HG02840 (cell line): ENCODE data around the gene TBC1D12.
"Not testable (repeated sequence)": the region's sequence is repeated elsewhere in the genome, so short reads cannot be mapped to it uniquely, and the experiment has no call there.

Experiments
- ATAC-seq: cut with Tn5 transposase; IDR thresholded peaks from one replicate; pipeline ENCODE4 v1.9.1; 2021; ENCODE audit warnings: mild to moderate bottlenecking, moderate library complexity, moderate number of reproducible peaks; ENCODE audit not compliant: unreplicated experiment, low FRiP score

TBC1D12 gene

DNA sequence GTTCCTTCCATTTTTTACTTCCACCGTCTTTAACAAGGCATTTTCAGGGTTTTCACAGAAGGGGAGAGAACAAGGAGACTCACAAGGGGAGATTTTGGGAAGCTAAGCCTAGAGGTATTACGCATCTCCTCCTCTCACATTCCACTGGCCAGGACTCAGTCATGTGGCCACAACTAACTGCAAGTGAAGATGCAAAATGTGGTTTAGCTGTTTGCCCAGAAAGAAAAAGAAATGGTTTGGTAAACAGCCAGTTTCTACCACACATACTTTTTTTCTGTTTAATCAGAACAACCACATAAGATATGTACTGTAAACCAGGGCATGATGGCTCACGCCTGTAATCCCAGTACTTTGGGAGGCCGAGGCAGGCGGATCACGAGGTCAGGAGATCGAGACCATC lies 121.8 kb downstream of the TBC1D12 start:
- ATAC-seq, result no peak

DNA sequence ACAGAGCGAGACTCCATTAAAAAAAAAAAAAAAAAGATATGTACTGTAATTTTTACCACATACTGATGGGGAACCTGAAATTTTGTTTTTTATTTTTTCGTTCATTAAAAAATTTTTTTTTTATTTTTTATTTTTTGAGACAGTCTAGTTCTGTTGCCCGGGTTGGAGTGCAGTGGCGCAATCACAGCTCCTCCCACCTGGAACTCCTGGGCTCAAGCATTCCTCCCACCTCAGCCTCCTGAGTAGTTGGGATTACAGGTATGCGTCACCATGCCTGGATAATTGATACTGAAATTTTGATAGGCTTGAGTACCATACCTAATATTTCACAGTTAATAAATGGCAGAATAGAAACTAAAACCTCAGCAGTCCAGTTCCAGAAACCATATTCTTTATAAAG lies 122.4 kb downstream of the TBC1D12 start:
- no peak for ATAC-seq

DNA sequence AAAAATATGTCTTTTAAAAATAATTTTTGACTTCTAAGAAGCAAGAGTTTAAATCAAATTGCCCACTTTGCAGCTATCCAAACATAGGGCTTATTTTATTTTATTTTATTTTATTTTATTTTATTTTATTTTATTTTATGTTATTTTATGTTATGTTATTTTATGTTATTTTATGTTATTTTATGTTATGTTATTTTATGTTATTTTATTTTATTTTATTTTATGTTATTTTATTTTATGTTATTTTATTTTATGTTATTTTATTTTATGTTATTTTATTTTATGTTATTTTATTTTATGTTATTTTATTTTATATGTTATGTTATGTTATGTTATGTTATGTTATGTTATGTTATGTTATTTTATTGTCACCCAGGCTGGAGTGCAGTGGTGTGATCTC lies 129.2 kb downstream of the TBC1D12 start:
- not testable (repeated sequence) for ATAC-seq

DNA sequence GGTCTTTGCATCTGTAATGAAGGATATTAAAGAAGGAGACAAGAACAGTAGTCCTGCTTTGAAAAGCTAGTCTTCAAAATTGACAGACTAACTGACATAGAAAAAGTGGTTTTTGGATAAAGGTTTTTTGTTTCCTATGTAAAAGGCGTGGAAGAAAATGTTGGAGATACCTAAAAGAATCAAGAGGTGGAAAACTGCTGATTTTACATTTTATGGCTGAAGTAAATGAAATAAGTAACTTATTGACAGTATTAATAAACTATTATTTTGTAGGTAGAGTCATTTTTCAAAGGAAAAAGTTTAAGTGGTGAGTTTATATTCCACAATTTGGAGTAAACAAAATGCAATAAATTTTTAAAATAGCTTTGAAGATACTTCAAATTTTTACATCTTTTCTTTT lies 130.7 kb downstream of the TBC1D12 start:
- ATAC-seq, result no peak

DNA sequence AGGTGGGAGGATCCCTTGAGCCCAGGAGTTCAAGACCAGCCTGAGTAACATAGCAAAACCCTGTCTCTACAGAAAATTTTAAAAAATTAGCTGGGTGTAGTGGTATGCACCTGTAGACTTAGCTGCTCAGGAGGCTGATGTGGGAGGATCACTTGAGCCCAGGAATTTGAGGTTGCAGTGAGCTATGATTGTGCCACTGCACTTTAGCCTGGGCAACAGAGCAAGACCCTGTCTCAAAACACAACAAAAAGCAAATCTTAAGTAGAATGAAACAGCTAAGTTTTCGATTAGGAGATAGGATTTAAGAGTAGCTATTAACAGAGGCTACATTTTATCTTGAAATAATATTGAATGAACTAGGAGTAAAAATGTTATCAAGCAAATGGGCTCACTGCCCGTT lies 139.9 kb downstream of the TBC1D12 start:
- not testable (repeated sequence) for ATAC-seq

DNA sequence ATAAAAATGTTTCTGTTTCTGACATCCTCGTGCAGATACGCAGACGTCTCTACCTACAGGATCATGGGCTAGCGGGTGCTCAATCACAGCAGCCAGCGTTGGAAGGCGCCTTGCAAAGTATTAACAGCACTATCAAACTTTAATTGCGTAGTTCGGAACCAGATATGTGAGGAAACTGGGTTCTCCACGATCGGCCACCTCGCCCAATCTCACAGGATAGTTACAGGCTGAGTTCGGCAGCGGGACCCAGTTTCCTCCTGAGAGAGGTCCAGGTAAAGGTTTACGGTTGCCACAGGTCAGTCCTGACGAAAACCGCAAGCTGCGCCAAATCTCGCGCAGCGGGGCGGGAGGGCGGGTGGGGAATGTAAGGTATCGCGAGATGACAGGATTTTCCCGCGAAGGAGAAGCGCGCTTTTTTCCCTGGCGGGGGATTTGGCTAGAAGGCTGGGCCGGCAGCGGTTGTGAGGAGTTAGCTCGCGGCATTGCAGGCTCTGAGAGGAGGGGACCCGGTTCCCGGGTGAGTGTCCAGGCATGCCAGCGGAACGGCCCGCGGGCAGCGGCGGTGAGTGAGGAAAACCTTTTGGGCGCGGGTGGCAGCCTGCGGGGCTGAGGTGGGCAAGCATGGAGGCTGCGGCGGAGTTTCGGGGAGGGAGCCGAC lies 143.2 kb downstream of the TBC1D12 start, which contains the start of gene HELLS:
TSS of gene HELLS (plus strand) at position 398 of the 658 bp plus-strand sequence. CDS start at position 532, 134 bp downstream.
- ATAC-seq, result peak; percentile 79

DNA sequence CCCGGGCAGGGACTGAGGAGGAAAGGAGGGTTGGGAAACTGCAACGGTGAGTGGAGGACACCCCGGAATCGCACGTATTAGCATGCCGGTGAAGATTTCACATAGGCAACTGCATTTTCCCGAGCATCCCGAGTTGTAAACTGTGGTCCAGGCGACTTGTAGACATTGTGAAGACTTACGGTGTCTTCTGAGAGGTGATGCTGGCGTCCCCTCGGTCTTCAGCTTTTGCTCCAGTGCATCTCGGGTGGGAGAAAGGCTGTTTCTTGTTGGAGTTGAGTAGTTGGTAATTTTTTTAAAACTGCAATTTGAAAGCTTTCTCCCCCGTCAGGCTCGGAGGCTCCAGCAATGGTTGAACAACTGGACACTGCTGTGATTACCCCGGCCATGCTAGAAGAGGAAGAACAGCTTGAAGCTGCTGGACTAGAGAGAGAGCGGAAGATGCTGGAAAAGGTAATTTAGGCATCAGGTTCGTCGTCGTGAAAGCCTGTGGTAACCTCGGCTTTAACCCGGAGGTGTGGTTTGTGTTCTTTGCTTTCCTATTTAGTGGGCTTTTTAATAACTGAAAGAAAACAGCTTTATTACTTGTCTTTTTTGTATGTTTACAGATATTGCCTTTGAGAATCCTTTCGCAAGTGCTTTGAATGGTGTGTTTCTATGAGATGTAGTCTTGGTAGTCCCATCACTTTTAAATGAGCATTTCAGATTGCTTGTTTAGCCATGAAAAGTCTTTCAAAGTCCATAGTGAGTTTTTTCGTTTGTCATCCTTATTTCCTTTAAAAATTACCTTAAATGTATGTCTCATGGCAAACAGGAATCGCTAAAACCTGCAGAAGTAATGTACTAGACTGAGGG lies 143.9 kb downstream of the TBC1D12 start:
- ATAC-seq, result no peak

DNA sequence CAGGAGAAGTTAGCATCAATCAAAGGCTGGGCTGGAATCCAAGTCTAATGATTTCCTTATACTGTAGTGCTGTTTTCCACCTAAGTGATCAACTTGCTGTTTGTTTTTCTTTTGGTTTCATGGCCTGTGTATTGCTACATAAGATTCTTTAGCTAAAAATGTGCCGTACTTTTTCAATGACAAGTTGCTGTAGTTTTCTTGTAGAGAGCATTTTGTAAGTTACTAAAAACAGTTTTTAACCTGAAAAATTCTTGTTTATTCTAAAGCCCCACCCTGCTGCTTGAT lies 144.5 kb downstream of the TBC1D12 start:
- no peak for ATAC-seq

DNA sequence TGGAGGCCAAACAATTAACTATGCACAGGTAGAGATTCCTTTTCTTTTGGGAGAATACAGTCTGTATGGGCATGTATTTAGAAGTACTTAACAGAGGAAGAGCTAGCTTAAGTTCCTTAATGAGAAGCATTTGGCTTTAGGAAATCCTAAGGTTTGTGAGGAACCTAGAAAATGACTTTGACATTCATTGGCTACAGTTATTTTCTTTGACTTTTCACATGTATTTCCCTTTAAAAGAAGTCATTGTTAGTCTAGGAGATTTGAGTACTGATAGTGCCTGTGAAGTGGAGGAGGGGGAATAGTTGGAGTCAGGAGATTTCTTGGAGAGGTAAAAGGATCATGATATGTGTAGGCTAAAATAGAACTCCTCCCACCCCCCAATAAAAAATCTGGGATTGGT lies 146.9 kb downstream of the TBC1D12 start:
- ATAC-seq, result no peak

DNA sequence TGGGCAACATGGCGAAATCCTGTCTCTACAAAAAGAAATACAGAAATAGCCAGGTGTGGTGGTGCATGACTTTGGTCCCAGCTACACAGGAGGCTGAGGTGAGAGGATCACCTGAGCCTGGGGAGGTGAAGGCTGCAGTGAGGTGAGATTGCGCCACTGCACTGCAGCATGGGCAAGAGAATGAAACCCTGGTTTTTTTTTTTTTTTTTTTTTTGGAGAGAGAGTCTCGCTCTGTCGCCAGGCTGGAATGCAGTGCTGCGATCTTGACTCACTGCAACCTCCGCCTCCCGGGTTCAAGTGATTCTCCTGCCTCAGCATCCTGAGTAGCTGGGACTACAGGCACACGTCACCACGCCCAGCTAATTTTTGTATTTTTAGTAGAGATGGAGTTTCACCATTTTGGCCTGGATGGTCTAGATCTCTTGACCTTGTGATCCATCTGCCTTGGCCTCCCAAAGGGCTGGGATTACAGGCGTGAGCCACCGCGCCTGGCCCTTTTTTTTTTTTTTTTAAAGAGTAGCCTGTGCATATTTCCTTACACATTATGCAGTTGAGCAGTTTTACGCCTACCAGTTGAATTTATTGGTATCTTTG lies 165.5 kb downstream of the TBC1D12 start:
- not testable (repeated sequence) for ATAC-seq

DNA sequence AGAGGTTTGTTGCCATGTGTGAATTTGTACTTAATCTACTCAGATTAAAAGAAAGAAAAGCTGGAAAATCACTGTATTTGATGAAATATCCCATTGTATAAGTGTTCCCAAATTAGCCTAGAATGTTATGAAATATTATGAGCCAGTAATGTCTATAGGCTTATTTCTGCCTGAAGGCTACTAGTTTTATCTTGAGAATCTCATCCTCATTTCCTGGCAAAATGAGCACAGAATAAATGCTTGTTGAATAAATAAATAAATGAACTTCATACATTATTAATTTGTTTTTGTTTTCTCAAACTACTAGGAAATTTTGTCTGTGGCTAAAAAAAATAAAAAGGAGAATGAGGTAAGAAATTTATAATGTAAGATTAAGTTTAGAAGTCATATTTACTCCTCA lies 168.7 kb downstream of the TBC1D12 start:
- ATAC-seq, result no peak

DNA sequence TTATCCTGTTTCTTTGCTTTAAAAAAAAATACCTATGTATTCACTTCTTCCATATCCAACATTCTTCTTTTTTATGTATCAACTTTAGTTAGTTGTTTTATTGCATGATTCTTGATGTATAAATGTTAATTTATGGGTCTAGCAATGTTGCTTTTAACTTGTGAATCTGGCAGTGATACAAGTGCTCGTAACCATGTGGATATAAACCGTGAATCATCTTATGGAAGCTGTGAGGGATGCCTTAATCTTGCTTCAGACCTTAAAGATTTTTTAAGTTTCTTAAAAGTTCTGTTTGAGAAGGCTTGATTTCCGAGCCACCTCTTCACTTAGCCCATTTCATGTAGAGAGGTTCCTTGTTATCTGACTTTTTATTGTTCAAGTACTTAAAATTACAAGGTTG lies 169.2 kb downstream of the TBC1D12 start:
- ATAC-seq, result no peak

DNA sequence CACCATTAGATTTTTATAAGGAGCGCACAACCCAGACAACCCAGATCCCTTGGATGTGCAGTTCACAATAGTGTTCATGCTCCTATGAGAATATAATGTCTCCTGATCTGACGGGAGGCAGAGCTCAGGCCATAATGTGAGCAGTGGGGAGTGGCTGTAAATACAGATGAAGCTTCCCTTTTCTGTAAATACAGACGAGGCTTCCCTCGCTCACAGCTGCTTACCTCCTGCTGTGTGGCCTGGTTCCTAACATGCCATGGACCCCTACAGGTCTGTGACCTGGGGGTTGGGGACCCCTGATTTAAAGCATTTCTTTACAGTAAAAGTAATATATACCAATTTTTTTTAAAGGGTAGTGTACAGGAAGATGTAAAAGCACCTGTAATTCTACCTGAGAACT lies 176.4 kb downstream of the TBC1D12 start:
- no peak for ATAC-seq

DNA sequence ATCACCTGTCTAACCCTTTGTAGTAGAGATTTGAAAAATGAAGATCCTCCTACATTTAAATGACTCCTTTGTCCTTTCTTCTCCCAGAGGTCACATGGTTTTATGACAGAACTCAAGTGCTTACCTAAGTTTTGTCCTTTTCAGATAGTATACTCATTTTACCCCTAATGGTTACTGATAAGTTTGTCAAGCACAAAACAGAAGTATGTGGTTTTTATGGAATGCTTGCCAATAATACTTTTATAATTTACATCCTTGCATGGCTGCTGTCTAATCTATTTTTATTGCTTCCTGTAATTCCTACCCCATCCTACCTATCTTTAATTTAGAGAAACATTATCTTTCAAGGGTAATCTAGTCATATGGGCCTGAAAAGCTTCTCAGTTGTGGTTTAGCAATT lies 180.8 kb downstream of the TBC1D12 start:
- no peak for ATAC-seq
